Mesendoderm (in vitro differentiated cells): Measurements from ENCODE around the gene ADGRA1.
A peak's percentile ranks its signal among the peaks of the same experiment; 100 is the strongest.

Experiments used
- DNase-seq: peaks from one replicate; pipeline ENCODE4 v3.0.0; 2013
- H2AK5ac ChIP-seq: 2 replicates; pipeline ENCODE4 v1.6.1; 2013; ENCODE audit warnings: low read length, inconsistent platforms
- H2BK120ac ChIP-seq: 2 replicates; pipeline ENCODE4 v1.6.1; 2013; ENCODE audit warnings: low read depth, mild to moderate bottlenecking, low read length, moderate library complexity, mixed read lengths
- H2BK15ac ChIP-seq: replicated peaks from 2 replicates; pipeline ENCODE4 v1.6.1; 2013; ENCODE audit warnings: low read depth, mild to moderate bottlenecking, moderate library complexity
- H2BK5ac ChIP-seq: 2 replicates; pipeline ENCODE4 v1.6.1; 2013; ENCODE audit warnings: low read length, inconsistent platforms
- H3K18ac ChIP-seq: 2 replicates; pipeline ENCODE4 v1.6.1; 2013; ENCODE audit warnings: mild to moderate bottlenecking, low read length, mixed read lengths
- H3K23ac ChIP-seq: one replicate; pipeline ENCODE4 v1.6.1; 2013; ENCODE audit warnings: low read length
- H3K27ac ChIP-seq: 2 replicates; pipeline ENCODE4 v1.5.1; 2013; ENCODE audit warnings: low read depth, mild to moderate bottlenecking, inconsistent platforms, low read length, moderate library complexity
- H3K27me3 ChIP-seq: 2 replicates; pipeline ENCODE4 v1.6.1; 2013; ENCODE audit warnings: low read length, control low read depth, mild to moderate bottlenecking, inconsistent platforms; ENCODE audit not compliant: insufficient read depth, poor library complexity
- H3K36me3 ChIP-seq: 2 replicates; pipeline ENCODE4 v1.6.1; 2013; ENCODE audit warnings: low read length, inconsistent platforms; ENCODE audit not compliant: control insufficient read depth, insufficient read depth
- H3K4ac ChIP-seq: one replicate; pipeline ENCODE4 v1.6.1; 2013; ENCODE audit warnings: low read depth, mild to moderate bottlenecking, low read length, moderate library complexity
- H3K4me1 ChIP-seq: 2 replicates; pipeline ENCODE4 v1.6.1; 2013; ENCODE audit warnings: low read depth, low read length, inconsistent platforms; ENCODE audit not compliant: control insufficient read depth
- H3K4me2 ChIP-seq: 2 replicates; pipeline ENCODE4 v1.6.1; 2013; ENCODE audit warnings: low read length
- H3K4me3 ChIP-seq: 2 replicates; pipeline ENCODE4 v1.5.1; 2013; ENCODE audit warnings: mild to moderate bottlenecking, low read length
- H3K56ac ChIP-seq: one replicate; pipeline ENCODE4 v1.6.1; 2013; ENCODE audit warnings: low read length
- H3K79me1 ChIP-seq: 2 replicates; pipeline ENCODE4 v1.6.1; 2013; ENCODE audit warnings: low read length, inconsistent platforms
- H3K79me2 ChIP-seq: 2 replicates; pipeline ENCODE4 v1.6.1; 2013; ENCODE audit warnings: mild to moderate bottlenecking, low read length; ENCODE audit not compliant: control insufficient read depth, insufficient read depth
- H3K9ac ChIP-seq: 2 replicates; pipeline ENCODE4 v1.6.1; 2013; ENCODE audit warnings: low read length, inconsistent platforms
- H4K5ac ChIP-seq: one replicate; pipeline ENCODE4 v1.6.1; 2013; ENCODE audit warnings: low read length
- H4K8ac ChIP-seq: one replicate; pipeline ENCODE4 v1.6.1; 2013; ENCODE audit warnings: low read depth, mild to moderate bottlenecking, control low read depth, low read length, moderate library complexity
- WGBS: extraction: QIAGEN DNeasy Blood & Tissue Kit; methylation state at CpG from one replicate; pipeline ENCODE4 v1.1.7; 2013; ENCODE audit warnings: low lambda C conversion rate, missing lambda C conversion rate; ENCODE audit not compliant: insufficient coverage; ENCODE audit errors: extremely low coverage; 5-methylcytosine and 5-hydroxymethylcytosine counted together

ADGRA1 gene

GRCh38 chr10:133141144-133141957, 53.6 kb downstream of the ADGRA1 start:
- no peaks in the 10 kb centered on the region for H3K4me1 ChIP-seq
- no CpG with 5 or more reads among the region's 28 CpGs for WGBS
- H3K9ac ChIP-seq: no peak overlapping the region
- no peak overlapping the region for H4K5ac ChIP-seq
- H3K4me2 ChIP-seq: no peak overlapping the region
- H3K27me3 ChIP-seq: no peaks in the 10 kb centered on the region
- H2BK15ac ChIP-seq: no peak overlapping the region
- H3K27ac ChIP-seq: no peak overlapping the region
- DNase-seq: no peak
- no peak overlapping the region for H3K23ac ChIP-seq
- no peak overlapping the region for H3K56ac ChIP-seq
- H4K8ac ChIP-seq: no peak overlapping the region
- no peak overlapping the region for H3K4ac ChIP-seq
- H3K79me1 ChIP-seq: no peaks in the 10 kb centered on the region
- no peak overlapping the region for H2BK120ac ChIP-seq
- H2AK5ac ChIP-seq: no peak overlapping the region
- H3K36me3 ChIP-seq: no peaks in the 10 kb centered on the region
- no peak overlapping the region for H3K18ac ChIP-seq
- no peak overlapping the region for H2BK5ac ChIP-seq
- no peak overlapping the region for H3K4me3 ChIP-seq
- H3K79me2 ChIP-seq: no peaks in the 10 kb centered on the region

GRCh38 chr10:133141958-133142340, 54.2 kb downstream of the ADGRA1 start:
- Histone ChIP-seq H4K5ac (no peak overlapping the region), H2AK5ac (no peak overlapping the region), H3K18ac (no peak overlapping the region), H3K27ac (no peak overlapping the region), H3K27me3 (no peaks in the 10 kb centered on the region), H3K9ac (no peak overlapping the region), H3K79me1 (no peaks in the 10 kb centered on the region), H2BK15ac (no peak overlapping the region), H3K79me2 (no peaks in the 10 kb centered on the region), H2BK5ac (no peak overlapping the region), H3K23ac (no peak overlapping the region), H3K4me2 (no peak overlapping the region), H3K36me3 (no peaks in the 10 kb centered on the region), H3K4me3 (no peak overlapping the region), H3K4me1 (no peaks in the 10 kb centered on the region), H3K56ac (no peak overlapping the region), H4K8ac (no peak overlapping the region), H3K4ac (no peak overlapping the region), H2BK120ac (no peak overlapping the region)
- DNase-seq: no peak
- WGBS: no CpG with 5 or more reads among the region's 27 CpGs

GRCh38 chr10:133142523-133143199, 54.9 kb downstream of the ADGRA1 start:
- Histone ChIP-seq H3K36me3 (no peaks in the 10 kb centered on the region), H3K9ac (no peak overlapping the region), H3K4me2 (no peak overlapping the region), H3K4me3 (no peak overlapping the region), H3K23ac (no peak overlapping the region), H3K27ac (no peak overlapping the region), H3K4me1 (no peaks in the 10 kb centered on the region), H3K18ac (no peak overlapping the region), H2BK5ac (no peak overlapping the region), H3K79me2 (no peaks in the 10 kb centered on the region), H3K4ac (no peak overlapping the region), H2BK120ac (no peak overlapping the region), H2AK5ac (no peak overlapping the region), H3K56ac (no peak overlapping the region), H3K79me1 (no peaks in the 10 kb centered on the region), H3K27me3 (no peaks in the 10 kb centered on the region), H4K5ac (no peak overlapping the region), H2BK15ac (no peak overlapping the region), H4K8ac (no peak overlapping the region)
- no CpG with 5 or more reads among the region's 24 CpGs for WGBS
- no peak for DNase-seq

GRCh38 chr10:133143200-133143533, 55.4 kb downstream of the ADGRA1 start:
- Histone ChIP-seq H4K5ac (no peak overlapping the region), H3K4me1 (no peaks in the 10 kb centered on the region), H3K23ac (no peak overlapping the region), H2BK120ac (no peak overlapping the region), H3K18ac (no peak overlapping the region), H3K27ac (no peak overlapping the region), H2BK15ac (no peak overlapping the region), H2BK5ac (no peak overlapping the region), H4K8ac (no peak overlapping the region), H2AK5ac (no peak overlapping the region), H3K27me3 (no peaks in the 10 kb centered on the region), H3K4me2 (no peak overlapping the region), H3K79me2 (no peaks in the 10 kb centered on the region), H3K56ac (no peak overlapping the region), H3K79me1 (no peaks in the 10 kb centered on the region), H3K9ac (no peak overlapping the region), H3K4ac (no peak overlapping the region), H3K36me3 (no peaks in the 10 kb centered on the region), H3K4me3 (no peak overlapping the region)
- peak; percentile 59 for DNase-seq
- WGBS: no CpG with 5 or more reads among the region's 10 CpGs

GRCh38 chr10:133143546-133143945, 55.8 kb downstream of the ADGRA1 start:
- no peak overlapping the region for H3K56ac ChIP-seq
- H3K27me3 ChIP-seq: no peaks in the 10 kb centered on the region
- no peak overlapping the region for H3K18ac ChIP-seq
- no peak overlapping the region for H4K8ac ChIP-seq
- H4K5ac ChIP-seq: no peak overlapping the region
- H3K27ac ChIP-seq: no peak overlapping the region
- no peak overlapping the region for H2BK120ac ChIP-seq
- H3K79me1 ChIP-seq: no peaks in the 10 kb centered on the region
- no peaks in the 10 kb centered on the region for H3K4me1 ChIP-seq
- H3K36me3 ChIP-seq: no peaks in the 10 kb centered on the region
- WGBS: no CpG with 5 or more reads among the region's 9 CpGs
- no peaks in the 10 kb centered on the region for H3K79me2 ChIP-seq
- H3K4me2 ChIP-seq: no peak overlapping the region
- H2AK5ac ChIP-seq: no peak overlapping the region
- H3K4ac ChIP-seq: no peak overlapping the region
- H2BK15ac ChIP-seq: no peak overlapping the region
- no peak overlapping the region for H3K23ac ChIP-seq
- H3K4me3 ChIP-seq: no peak overlapping the region
- DNase-seq: peak; percentile 56
- no peak overlapping the region for H2BK5ac ChIP-seq
- no peak overlapping the region for H3K9ac ChIP-seq
